ENCODE measurements around the gene CTDSP2.
"Not testable (repeated sequence)": the region's sequence is repeated elsewhere in the genome, so short reads cannot be mapped to it uniquely, and the experiment has no call there.

Gene CTDSP2

DNA sequence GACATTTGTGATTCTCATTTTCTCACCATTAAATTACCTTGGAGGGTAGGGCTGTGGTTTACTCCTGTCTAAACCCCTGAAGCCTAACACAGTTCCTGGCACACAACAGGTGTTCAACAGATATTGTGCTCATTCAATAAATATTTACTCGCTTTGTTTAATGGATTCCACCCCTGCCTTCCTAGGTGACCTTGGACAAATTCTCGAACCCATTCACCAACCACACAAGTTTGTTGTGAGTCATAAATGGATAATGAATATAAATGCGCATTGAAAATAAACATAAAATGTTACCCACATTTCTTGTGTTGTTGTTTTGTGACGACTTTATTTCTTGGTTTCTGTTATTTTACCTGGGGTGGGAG, 64.3 kb downstream of the CTDSP2 start:
- Histone ChIP-seq H3K27ac (ENCODE audit: low read depth, low read length) (no peak overlapping the region), H3K9ac (ENCODE audit: low read length) (no peak overlapping the region), H3K4me3 (ENCODE audit: low read depth in 1 of 2, low read length in 2 of 2) (peak overlapping the region; percentile 66 to 100)

DNA sequence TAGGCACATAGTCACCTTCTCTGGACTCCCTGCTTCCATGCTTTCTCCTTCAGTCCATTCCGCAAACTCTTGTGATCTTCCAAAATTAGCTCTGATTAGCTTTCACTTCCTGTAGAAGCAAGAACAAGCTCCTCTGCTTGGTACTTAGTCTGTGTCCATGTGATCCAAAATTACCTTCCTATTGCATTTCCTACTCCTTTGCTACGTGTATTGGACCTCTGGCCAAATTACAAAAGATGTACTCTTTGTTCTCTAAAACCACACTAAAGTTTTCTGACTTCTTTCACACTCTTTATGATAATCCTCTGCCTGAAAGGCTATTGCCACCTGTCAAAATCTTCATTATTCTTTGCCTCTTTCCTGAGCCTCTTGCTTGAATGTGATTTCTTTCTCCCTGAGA, 64.7 kb downstream of the CTDSP2 start:
- Histone ChIP-seq H3K9ac (ENCODE audit: low read length) (no peak overlapping the region), H3K9me3 (ENCODE audit: low read length) (no peaks in the 10 kb centered on the region), H3K27me3 (ENCODE audit: control insufficient read depth in 1 of 2, insufficient read depth in 2 of 2, low read length in 2 of 2) (no peaks in the 10 kb centered on the region), H3K27ac (ENCODE audit: low read depth, low read length) (no peak overlapping the region), H3K4me1 (ENCODE audit: insufficient read depth, low read length) (peaks cover 10% of the 10 kb centered on the region), H3K4me3 (ENCODE audit: low read depth in 1 of 2, low read length in 2 of 2) (no peak overlapping the region), H3K36me3 (ENCODE audit: insufficient read depth, low read length) (peaks cover 24% of the 10 kb centered on the region)

More for the DNA sequence above, 64.3 kb downstream of the CTDSP2 start:
- no peaks in the 10 kb centered on the region for H3K9me3 ChIP-seq (ENCODE audit: low read length)
- H3K4me1 ChIP-seq (ENCODE audit: insufficient read depth, low read length), result peaks cover 10% of the 10 kb centered on the region
- peaks cover 28% of the 10 kb centered on the region for H3K36me3 ChIP-seq (ENCODE audit: insufficient read depth, low read length)
- H3K27me3 ChIP-seq (ENCODE audit: control insufficient read depth in 1 of 2, insufficient read depth in 2 of 2, low read length in 2 of 2), result no peaks in the 10 kb centered on the region

DNA sequence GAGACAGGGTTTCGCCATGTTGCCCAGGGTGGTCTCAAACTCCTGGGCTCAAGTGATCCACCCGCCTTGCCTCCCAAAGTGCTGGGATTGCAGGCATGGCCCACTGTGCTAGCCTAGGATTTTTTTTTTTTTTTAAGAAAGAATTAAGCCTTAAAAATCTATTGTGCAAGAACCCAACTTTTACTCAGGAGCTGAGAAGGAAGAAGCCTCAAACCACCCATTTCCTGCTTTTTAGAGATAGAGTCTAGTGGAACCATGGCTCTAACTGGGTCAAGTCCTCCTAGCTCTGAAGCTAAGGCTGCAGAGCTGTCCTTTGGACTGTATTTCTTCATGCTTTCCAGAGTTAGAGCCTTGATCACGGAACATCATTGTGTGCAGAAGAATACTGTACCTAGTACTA, 65.3 kb downstream of the CTDSP2 start:
- no peak overlapping the region for H3K9ac ChIP-seq (ENCODE audit: low read length)
- H3K36me3 ChIP-seq (ENCODE audit: insufficient read depth, low read length), result peaks cover 19% of the 10 kb centered on the region
- no peak overlapping the region for H3K4me3 ChIP-seq (ENCODE audit: low read depth in 1 of 2, low read length in 2 of 2)
- no peaks in the 10 kb centered on the region for H3K27me3 ChIP-seq (ENCODE audit: control insufficient read depth in 1 of 2, insufficient read depth in 2 of 2, low read length in 2 of 2)
- H3K9me3 ChIP-seq (ENCODE audit: low read length), result no peaks in the 10 kb centered on the region
- peaks cover 10% of the 10 kb centered on the region for H3K4me1 ChIP-seq (ENCODE audit: insufficient read depth, low read length)
- H3K27ac ChIP-seq (ENCODE audit: low read depth, low read length), result no peak overlapping the region

DNA sequence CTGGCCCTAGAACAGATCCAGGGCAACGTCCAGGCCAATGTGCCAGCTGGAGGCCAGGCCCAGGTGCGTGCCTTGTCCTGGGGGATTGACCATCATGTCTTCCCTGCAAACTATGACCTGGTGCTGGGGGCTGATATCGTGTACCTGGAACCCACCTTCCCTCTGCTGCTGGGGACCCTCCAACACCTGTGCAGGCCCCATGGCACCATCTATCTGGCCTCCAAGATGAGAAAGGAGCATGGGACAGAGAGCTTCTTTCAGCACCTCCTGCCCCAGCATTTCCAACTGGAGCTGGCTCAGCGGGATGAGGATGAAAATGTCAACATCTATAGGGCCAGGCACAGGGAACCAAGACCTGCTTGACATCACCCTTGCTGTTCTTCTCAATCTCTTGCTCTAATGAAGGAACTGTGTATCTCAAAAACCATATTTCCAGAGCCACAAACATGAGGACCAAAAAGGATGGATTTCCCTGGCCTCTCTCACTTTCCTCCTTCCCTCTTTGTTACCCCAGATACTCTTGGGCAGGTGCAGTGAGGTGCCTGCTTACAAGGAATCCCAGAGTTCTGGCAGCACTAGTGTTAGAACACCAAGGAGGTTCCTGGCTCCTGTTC, 66.1 kb downstream of the CTDSP2 start:
- Histone ChIP-seq H3K4me3 (ENCODE audit: low read depth in 1 of 2, low read length in 2 of 2) (no peak overlapping the region), H3K36me3 (ENCODE audit: insufficient read depth, low read length) (peaks cover 14% of the 10 kb centered on the region), H3K9ac (ENCODE audit: low read length) (no peak overlapping the region), H3K27ac (ENCODE audit: low read depth, low read length) (no peak overlapping the region), H3K4me1 (ENCODE audit: insufficient read depth, low read length) (peaks cover 10% of the 10 kb centered on the region), H3K9me3 (ENCODE audit: low read length) (no peaks in the 10 kb centered on the region), H3K27me3 (ENCODE audit: control insufficient read depth in 1 of 2, insufficient read depth in 2 of 2, low read length in 2 of 2) (no peaks in the 10 kb centered on the region)

DNA sequence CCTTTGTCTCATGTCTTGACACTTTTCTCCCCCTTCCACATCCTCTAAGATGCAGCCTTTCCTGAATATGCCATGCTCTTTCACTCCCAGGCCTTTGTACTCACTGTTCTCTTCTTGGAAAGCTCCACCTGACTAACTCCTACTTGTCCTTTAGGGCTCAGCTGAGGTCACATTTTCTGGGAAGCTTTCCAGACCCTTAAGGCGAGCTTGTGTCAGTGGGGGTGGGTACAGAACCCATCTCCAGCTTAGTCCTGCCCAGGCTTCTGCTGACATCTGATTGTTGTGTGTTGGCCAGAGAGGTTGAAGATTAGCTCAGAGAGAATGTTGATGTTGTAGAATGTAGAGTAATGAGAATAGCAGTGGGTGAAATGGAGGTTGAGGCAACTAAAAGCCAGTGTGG, 66.8 kb downstream of the CTDSP2 start:
- H3K9ac ChIP-seq (ENCODE audit: low read length), result no peak overlapping the region
- no peak overlapping the region for H3K27ac ChIP-seq (ENCODE audit: low read depth, low read length)
- peaks cover 10% of the 10 kb centered on the region for H3K4me1 ChIP-seq (ENCODE audit: insufficient read depth, low read length)
- H3K9me3 ChIP-seq (ENCODE audit: low read length), result no peaks in the 10 kb centered on the region
- no peaks in the 10 kb centered on the region for H3K27me3 ChIP-seq (ENCODE audit: control insufficient read depth in 1 of 2, insufficient read depth in 2 of 2, low read length in 2 of 2)
- no peak overlapping the region for H3K4me3 ChIP-seq (ENCODE audit: low read depth in 1 of 2, low read length in 2 of 2)
- peaks cover 10% of the 10 kb centered on the region for H3K36me3 ChIP-seq (ENCODE audit: insufficient read depth, low read length)

DNA sequence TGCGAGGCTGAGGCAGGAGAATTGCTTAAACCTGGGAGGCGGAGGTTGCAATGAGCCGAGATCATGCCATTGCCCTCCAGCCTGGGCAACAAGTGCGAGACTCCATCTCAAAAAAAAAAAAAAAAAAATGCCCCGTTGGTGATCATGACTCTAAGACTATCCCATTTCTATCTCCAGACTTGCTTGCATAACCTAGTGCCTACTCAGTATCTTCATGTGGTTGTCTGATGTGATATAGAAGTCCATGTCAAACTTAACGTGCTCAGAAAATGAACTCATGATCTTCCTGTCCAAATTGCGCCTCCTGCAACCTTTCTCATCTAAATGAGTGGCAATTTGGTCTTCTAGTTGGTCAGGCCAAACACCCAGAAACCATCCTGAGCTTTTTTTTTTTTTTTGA, 68.6 kb downstream of the CTDSP2 start:
- Histone ChIP-seq H3K9ac (ENCODE audit: low read length) (no peak overlapping the region), H3K27me3 (ENCODE audit: control insufficient read depth in 1 of 2, insufficient read depth in 2 of 2, low read length in 2 of 2) (no peaks in the 10 kb centered on the region), H3K4me3 (ENCODE audit: low read depth in 1 of 2, low read length in 2 of 2) (no peak overlapping the region), H3K9me3 (ENCODE audit: low read length) (no peaks in the 10 kb centered on the region), H3K27ac (ENCODE audit: low read depth, low read length) (no peak overlapping the region), H3K36me3 (ENCODE audit: insufficient read depth, low read length) (peaks cover 10% of the 10 kb centered on the region), H3K4me1 (ENCODE audit: insufficient read depth, low read length) (peaks cover 10% of the 10 kb centered on the region)

DNA sequence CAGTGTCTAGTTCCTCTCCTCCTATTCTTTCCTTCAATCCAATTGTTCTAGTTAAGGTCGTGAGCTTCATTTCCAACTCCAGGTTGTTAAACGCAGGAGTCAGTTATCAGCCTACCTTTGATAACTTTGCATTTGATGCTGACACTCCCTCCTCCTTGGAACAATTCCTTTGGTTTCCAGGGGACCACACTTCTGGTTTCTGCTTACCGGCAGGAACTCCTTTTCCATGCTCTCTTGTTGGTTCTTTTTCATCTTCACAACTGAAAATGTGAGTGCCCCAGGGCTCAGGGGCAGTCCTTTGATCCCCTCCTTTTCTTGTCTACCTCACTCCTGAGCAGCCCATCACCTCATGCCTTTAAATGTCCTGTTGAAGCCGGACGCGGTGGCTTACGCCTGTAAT, 69.2 kb downstream of the CTDSP2 start:
- no peaks in the 10 kb centered on the region for H3K9me3 ChIP-seq (ENCODE audit: low read length)
- H3K4me3 ChIP-seq (ENCODE audit: low read depth in 1 of 2, low read length in 2 of 2), result no peak overlapping the region
- no peaks in the 10 kb centered on the region for H3K27me3 ChIP-seq (ENCODE audit: control insufficient read depth in 1 of 2, insufficient read depth in 2 of 2, low read length in 2 of 2)
- H3K27ac ChIP-seq (ENCODE audit: low read depth, low read length), result no peak overlapping the region
- no peak overlapping the region for H3K9ac ChIP-seq (ENCODE audit: low read length)
- H3K36me3 ChIP-seq (ENCODE audit: insufficient read depth, low read length), result peaks cover 10% of the 10 kb centered on the region
- H3K4me1 ChIP-seq (ENCODE audit: insufficient read depth, low read length), result peaks cover 9% of the 10 kb centered on the region

DNA sequence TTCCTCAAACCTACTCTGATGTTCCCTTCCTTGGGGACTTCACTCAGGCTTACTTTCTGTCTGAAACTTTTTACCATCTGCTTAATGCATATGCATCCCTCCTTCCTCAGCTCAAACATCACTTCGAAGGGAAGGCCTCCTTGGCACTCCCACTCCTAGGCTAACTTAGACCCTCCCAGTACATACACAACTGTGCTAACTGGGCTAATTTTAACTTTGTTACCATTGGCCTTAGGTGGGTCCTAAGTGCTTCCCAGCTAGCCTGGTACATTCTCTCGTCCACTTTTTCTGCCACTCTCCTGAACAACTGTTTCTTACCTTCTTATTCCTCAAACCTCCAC, 70.3 kb downstream of the CTDSP2 start:
- Histone ChIP-seq H3K9me3 (ENCODE audit: low read length) (no peaks in the 10 kb centered on the region), H3K9ac (ENCODE audit: low read length) (no peak overlapping the region), H3K36me3 (ENCODE audit: insufficient read depth, low read length) (peaks cover 10% of the 10 kb centered on the region), H3K27me3 (ENCODE audit: control insufficient read depth in 1 of 2, insufficient read depth in 2 of 2, low read length in 2 of 2) (no peaks in the 10 kb centered on the region), H3K4me3 (ENCODE audit: low read depth in 1 of 2, low read length in 2 of 2) (no peak overlapping the region), H3K27ac (ENCODE audit: low read depth, low read length) (no peak overlapping the region), H3K4me1 (ENCODE audit: insufficient read depth, low read length) (peaks cover 5% of the 10 kb centered on the region)

DNA sequence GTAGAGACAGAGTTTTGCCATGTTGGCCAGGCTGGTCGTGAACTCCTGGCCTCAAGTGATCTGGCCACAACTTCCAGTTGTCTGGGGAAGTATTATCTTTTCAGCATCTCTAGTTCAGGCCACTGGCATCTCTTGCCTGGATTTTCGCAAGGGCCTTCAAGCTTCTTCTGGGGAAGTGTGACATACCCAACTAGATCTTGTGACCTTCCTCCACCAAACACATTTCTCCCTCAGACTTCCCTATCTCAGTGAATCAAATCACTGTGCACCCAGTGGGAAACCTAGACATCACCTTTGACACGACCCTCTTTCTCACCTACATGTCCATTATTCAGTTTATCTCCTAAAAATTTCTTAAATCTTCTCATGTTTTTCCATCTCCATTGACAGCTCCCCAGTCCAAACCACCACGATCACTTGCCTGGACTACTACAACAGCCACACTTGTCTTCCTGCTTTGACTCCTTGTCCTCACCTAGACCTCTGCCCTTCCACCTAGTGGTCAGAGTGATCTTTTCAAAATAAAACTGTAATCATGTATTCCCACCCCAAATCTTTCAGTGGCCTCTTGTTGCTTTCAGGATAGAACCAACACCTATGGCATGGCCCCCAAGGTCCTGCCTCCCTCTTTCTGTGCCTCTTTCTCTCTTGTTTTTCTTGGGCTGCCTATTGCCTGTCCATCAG, 70.8 kb downstream of the CTDSP2 start:
- H3K27ac ChIP-seq (ENCODE audit: low read depth, low read length), result no peak overlapping the region
- H3K9ac ChIP-seq (ENCODE audit: low read length), result no peak overlapping the region
- H3K9me3 ChIP-seq (ENCODE audit: low read length), result no peaks in the 10 kb centered on the region
- peaks cover 5% of the 10 kb centered on the region for H3K4me1 ChIP-seq (ENCODE audit: insufficient read depth, low read length)
- peaks cover 9% of the 10 kb centered on the region for H3K36me3 ChIP-seq (ENCODE audit: insufficient read depth, low read length)
- no peaks in the 10 kb centered on the region for H3K27me3 ChIP-seq (ENCODE audit: control insufficient read depth in 1 of 2, insufficient read depth in 2 of 2, low read length in 2 of 2)
- H3K4me3 ChIP-seq (ENCODE audit: low read depth in 1 of 2, low read length in 2 of 2), result no peak overlapping the region

DNA sequence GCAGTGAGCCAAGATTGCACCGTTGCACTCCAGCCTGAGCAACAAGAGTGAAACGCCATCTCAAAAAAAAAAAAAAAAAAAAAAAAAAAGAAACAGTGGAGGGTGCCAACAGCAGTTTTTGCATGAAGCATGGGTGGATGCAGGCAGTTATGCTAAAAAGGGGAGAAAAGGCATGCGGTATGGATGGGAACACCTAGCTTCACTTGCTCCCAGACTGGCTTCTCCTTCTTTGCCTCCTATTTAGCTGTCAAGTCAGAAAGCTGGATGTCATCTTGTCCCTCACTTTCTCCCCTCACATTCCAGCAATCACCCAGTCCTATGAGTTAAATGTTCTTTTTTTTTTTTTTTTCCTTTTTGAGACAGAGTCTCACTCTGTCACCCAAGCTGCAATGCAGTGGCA, 71.5 kb downstream of the CTDSP2 start:
- Histone ChIP-seq H3K4me3 (ENCODE audit: low read depth in 1 of 2, low read length in 2 of 2) (no peak overlapping the region), H3K27ac (ENCODE audit: low read depth, low read length) (no peak overlapping the region), H3K4me1 (ENCODE audit: insufficient read depth, low read length) (peaks cover 5% of the 10 kb centered on the region), H3K9ac (ENCODE audit: low read length) (no peak overlapping the region), H3K36me3 (ENCODE audit: insufficient read depth, low read length) (peaks cover 4% of the 10 kb centered on the region), H3K27me3 (ENCODE audit: control insufficient read depth in 1 of 2, insufficient read depth in 2 of 2, low read length in 2 of 2) (no peaks in the 10 kb centered on the region), H3K9me3 (ENCODE audit: low read length) (no peaks in the 10 kb centered on the region)

DNA sequence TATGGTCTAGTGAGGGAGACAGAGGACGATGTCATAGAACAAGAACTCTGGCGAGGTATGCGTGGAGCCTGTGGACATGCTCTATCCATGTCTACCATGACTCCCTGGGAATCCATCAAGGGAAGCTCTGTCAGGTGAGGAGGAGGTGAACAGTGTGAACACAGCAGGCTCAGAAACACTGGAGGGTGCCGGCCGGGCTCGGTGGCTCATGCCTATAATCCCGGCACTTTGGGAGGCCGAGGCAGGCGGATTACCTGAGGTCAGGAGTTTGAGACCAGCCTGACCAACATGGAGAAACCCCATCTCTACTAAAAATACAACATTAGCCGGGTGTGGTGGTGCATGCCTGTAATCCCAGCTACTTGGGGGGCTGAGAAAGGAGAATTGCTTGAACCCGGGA, 71.9 kb downstream of the CTDSP2 start:
- H3K4me3 ChIP-seq (ENCODE audit: low read depth in 1 of 2, low read length in 2 of 2); H3K27me3 ChIP-seq (ENCODE audit: control insufficient read depth in 1 of 2, insufficient read depth in 2 of 2, low read length in 2 of 2); H3K9me3 ChIP-seq (ENCODE audit: low read length); H3K27ac ChIP-seq (ENCODE audit: low read depth, low read length); H3K36me3 ChIP-seq (ENCODE audit: insufficient read depth, low read length); H3K4me1 ChIP-seq (ENCODE audit: insufficient read depth, low read length); H3K9ac ChIP-seq (ENCODE audit: low read length): not testable (repeated sequence)

Measured in muscle layer of colon (tissue), 2 donors.